NOMO-1 treated with dmso at 0.1 percent for 144 hours (cell line): ENCODE measurements around the gene MYO9A.

Source experiments
- DNase-seq: peaks from one replicate; lab custom pipeline; 2025; ENCODE audit not compliant: unreplicated experiment; lab: John Stamatoyannopoulos, UW

MYO9A gene

DNA sequence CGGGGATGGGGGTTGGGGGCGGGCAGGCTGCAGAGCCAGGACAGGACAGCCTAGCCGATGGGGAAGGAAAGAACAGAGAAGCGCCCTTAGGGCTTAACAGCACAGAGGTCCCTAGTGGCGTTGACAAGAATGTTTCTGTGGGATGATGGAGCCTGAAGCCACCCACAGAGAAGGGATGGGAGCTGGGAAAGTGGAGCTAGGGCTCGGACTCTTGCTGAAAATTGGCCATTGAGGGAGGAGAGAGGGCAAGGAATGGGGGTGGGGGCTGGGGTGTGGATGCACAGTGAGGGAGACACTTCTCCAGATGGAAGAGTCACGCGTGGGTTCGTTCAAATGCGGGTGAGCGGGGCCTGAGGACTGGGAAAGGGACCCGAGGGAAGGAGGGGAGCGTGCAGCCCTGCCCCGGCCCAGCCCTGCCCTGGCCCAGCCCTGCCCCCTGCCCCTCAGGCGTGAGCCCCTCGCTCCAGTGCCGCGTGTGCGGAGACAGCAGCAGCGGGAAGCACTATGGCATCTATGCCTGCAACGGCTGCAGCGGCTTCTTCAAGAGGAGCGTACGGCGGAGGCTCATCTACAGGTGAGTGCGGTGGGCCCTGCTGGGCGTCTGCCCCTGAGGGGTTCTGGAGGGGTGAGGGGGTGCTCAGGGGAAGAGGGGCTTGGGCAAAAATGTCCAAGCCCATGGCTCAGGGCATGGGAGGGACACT lies 306.8 kb downstream of the MYO9A start:
- no peak for DNase-seq

DNA sequence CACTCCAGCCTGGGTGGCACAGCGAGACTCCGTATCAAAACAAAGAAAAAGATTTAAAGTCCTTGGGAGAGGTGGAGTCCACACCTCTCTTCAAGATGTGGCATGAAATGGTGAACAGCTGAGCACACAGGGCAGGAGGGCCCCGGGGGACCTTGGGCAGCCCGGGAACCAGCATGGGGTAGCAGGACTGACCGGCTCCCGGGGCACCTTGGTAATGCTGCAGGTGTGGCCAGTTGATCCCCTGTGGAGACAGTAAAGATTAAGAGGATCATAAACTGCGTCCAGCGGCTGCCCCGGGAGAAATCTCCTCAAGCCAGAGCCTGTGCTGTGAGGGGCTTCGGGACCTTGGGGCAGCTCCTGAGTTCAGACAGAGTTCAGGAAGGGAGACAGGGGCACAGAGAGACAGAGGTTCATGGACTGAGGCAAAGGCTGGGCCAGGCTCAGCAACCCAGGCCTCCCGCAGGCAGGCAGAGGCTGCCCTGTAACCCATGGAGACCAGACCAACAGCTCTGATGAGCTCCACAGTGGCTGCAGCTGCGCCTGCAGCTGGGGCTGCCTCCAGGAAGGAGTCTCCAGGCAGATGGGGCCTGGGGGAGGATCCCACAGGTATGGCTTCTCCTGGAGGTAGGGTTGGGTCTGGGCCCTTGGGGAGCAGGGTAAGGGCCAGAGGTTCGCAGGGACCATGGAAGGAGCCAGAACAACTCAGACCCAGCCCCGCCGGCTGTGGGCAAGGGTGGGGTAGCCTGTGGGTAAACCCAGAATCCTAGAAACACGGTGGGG lies 307.5 kb downstream of the MYO9A start, which contains the start of gene NR2E3:
Gene NR2E3, plus strand, starts transcription at position 299 of the 780 bp plus-strand sequence. Its CDS starts 190 bp downstream, at position 489.
- DNase-seq: no peak

DNA sequence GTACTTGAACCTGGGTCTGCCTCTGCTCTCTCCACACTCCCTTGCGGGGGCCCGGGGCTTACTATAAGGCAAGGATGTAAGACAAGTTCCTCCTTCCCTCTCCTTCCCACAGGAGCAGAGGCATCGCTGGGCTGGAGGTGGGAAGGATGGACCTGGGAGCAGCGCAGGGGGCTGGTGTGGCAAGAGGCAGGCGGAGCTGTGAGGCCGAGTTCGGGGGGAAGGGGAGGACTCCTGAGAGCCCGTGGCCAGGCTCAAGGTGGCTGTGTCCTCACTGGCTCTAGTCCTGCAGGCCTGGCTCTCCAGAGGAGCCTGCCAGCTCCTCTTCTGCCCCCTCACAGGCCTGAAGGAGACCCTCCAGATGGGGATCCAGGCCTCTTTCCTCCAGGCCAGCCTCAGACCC lies 308.6 kb downstream of the MYO9A start:
- DNase-seq: no peak

GRCh38 chr15:71808311-71809020 lies 309.5 kb downstream of the MYO9A start:
- no peak for DNase-seq

DNA sequence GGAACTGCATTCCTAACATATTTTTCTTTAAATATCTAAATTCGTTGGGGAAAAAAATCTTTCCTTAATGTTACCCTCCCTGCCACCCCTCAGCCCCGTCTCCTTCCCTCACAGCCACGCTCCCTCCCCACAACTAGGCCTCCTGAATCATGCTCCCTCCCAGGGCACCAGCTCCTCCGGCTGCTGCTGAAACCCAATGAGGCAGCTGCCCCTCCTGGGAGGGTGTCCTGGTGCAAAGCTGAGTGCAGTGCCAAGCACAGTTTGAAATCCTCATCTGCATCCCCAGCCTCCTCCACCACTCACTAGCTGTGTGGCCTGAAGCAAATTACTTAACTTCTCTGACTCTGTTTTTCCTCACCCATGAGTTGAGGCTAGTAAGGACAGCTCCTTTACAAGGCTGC lies 310.3 kb downstream of the MYO9A start:
- no peak for DNase-seq

GRCh38 chr15:71807125-71807629 lies 310.8 kb downstream of the MYO9A start:
- DNase-seq: no peak

DNA sequence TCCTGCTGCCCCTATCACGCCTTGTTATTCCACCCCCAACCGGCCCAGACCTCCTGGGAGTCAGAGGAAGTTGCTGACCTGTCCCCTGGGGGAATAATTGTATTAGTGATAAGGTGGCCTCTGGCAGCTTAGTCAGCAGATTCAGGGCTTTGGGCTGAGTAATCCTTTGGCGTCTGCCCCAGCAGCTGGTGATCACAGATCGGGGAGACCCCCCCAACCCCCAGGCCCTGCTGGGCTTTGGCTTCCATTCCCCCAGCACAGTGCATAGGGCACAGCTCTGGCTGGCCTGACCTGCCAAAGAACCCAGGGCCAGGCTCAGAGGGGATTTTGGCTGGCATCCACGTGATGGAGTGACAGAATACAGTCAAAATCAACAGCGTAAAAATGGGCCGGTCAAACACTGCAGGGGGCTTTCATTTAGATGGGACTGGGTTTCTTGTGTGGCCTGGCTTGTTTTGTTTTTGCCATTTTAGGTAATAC lies 311.5 kb downstream of the MYO9A start:
- DNase-seq: no peak

DNA sequence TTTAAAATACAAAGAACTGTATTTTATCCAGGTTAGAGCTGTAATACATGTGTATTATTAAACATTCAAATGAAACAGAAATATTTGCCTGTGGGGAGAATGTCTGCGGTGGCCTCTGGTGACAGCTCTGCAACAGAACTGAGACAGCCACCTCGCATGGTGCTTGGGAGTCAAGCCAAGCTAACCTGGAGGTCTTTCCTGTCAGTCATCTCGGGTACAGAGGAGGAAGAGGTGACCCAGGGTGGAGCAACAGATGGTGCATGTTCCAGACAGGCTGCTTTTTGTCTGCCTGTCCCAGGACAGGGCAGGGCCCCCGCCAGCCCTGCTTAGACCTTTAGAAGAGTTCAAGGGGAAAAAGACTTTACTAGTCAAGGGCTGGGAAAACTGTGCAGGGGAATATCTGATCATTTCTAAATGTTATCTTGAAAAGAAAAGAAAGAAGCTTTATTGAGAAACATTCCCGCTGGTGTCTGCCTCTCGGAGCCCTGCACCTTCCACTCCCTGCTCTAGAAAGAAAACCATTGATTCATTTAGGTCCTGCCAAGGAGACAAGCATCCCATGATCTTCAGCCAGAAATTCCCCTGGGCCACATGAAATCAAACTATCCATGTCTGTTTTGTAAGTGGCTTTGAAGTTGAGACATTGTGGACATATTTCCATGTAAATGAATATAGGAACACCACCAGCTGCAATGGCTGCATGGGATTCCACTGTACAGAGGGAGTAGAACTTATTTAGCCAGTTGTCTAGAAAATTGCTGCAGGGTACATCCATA lies 313.1 kb downstream of the MYO9A start:
- DNase-seq: no peak

DNA sequence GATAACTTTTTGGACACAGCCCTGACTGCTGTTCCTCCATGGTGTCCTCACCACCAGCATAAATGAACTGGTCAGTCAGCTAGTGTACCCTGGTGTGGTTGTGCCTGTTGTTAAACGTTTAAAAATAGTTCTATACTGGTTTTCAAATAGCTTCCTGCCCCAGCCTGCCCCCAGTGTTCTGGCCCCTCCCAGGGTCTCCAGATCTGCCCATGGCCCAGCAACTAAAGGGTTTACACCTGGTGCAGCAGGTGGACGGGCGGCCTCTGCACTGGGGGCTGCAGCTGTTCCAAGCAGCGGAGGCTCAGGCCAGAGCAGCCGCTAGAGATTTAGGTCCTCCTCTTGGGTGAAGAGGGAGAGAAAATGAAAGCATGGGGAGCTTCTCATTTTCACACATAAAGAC lies 313.7 kb downstream of the MYO9A start:
- DNase-seq: no peak

GRCh38 chr15:71802770-71803169 lies 315.2 kb downstream of the MYO9A start:
- DNase-seq: peak; percentile 4

DNA sequence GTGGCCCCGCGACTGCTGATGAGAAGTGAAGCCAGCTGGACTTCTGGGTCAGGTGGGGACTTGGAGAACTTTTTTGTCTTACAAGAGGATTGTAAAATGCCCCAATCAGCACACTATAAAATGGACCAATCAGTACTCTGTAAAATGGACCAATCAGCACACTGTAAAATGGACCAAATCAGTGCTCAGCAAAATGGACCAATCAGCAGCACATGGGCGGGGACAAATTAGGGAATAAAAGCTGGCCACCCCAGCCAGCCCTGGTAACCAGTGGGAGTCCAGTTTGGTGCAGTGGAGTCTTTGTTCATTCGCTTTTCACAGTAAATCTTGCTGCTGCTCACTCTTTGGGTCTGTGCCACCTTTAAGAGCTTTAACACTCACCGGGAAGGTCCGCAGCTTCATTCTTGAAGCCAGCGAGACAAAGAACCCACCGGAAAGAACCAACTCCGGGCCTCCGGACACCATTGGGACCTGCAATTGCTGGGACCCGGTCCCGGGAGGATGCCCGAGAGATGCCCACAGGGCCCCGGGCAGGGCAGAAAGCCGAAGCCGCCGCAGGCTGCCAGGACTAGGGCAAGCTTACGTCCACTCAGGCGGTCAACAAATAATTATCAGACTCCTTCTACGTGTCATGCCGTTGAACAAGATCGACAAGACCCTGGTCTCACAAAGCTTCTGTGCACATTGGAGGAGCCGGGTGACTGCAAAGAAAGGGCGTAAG lies 315.9 kb downstream of the MYO9A start:
- DNase-seq: no peak

- no peak for DNase-seq
These were observed 316.9 kb downstream of the MYO9A start for GRCh38 chr15:71800835-71801745.

DNA sequence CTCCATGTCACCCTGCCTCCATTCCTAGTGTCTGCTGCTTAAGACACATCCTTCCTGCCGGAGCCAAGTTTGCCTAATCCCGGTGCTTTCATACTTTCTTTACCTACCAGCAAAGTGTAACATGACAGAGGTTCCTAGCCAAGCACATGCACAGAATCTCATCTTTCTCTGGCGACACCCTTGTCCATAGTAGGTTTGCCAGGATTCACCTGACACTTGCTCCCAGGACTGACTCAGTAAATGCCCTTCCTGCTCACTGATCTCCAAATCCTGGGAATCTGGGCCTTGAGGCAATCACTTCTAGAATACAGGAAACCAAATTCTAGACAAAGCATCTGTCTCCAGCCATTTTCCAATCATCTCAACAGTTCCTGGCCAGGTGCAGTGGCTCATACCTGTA lies 317.8 kb downstream of the MYO9A start:
- no peak for DNase-seq

DNA sequence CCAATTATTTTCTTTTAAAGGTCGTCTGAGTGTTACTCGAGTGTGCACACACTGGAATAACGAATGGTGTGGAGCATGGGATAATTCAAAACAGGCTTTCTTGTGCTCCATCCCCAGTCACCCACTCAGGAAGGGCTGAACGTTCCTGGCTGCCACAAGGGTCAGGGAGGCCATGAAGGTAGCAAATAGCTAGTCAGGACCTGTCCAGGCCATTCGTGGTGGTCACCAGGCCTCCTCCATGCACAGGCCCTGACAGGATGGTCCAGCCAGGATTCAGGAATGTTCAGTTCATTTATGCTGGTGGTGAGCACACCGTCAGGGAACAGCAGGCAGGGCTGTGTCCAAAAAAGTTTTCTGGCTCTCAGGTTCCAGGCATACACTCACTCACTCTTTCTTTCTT lies 319.3 kb downstream of the MYO9A start:
- no peak for DNase-seq

GRCh38 chr15:71792521-71792920 lies 325.4 kb downstream of the MYO9A start:
- no peak for DNase-seq

DNA sequence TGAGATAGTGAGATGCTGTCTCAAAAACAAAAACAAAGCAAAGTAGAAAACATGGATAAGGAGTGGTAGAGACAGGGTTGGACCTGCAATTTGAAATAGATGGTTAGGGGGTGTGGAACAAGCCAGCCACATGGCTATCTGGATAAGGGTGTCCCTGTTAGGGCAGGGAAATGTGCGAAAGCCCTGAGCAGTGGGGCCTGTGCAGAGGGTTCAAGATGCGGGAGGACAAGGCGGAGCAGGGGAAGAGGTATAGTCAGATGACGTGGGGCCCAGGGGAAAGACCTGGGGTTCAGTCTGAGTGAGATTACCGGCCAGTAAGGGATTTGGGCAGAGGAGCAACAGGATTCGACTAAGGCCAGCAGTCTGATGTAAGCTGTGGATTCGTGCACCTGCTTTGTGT lies 326.0 kb downstream of the MYO9A start:
- no peak for DNase-seq

- no peak for DNase-seq
These were observed 327.9 kb downstream of the MYO9A start for GRCh38 chr15:71790081-71790480.

DNA sequence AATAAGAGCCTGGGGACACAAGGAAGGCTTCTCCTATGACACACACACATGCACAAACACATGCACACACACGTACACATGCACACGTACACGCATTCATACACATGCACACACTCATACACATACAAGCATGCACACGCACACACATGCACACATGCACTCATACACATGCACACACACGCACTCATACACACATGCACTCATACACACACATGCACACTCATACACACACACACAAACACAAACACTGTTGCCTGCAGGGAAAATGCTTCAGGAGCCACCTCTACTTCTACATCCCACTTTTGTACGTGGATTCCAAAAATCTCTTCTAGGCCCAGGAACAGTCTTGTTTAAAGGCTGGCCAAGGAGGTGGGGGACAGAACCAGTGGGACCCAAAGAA lies 328.3 kb downstream of the MYO9A start:
- DNase-seq: no peak
